ENCODE measurements around the gene ABCA10. TPM values are rescaled to one million over a fixed set of nuclear protein-coding genes. Genes with fewer than 3 reads are reported as not detected.

The ABCA10 gene
- total RNA-seq, 2 donors from 2014 or later: not detected

DNA sequence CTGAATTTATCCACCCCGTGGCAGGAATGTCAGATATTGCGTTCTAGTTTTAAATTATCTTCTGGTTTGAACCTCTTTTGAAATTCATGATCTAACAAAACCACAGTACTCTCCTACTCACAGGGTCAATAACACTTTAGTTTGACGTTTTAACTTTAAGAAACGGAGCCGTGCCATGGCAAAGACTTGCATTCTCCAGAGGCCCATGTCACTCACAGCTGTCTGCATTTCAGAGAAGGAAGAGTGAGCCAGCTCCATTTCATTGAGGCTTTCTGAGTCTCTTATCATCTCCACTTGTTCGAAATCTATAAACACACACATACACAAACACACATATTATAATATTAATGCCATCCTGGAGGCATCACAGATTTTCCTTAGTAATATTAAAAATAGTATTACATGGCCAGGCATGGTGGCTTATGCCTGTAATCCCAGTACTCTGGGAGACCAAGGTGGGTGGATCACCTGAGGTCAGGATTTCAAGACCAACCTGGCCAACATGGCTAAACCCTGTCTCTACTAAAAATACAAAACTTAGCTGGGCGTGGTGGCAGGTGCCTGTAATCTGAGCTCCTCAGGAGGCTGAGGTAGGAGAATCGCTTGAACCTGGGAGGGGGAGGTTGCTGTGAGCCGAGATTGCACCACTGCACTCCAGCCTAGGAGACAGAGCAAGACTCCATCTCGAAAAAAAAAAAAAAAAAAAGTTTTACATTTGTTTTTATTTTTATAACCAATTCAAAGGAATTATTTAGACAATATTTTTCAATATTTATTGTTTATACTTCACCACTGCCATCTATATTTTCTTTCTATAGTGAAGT lies 122.5 kb downstream of the ABCA10 start:
- 92 to 94% methylated on average over 8 of the region's 10 CpGs for WGBS, 2 experiments (ENCODE audit: insufficient coverage in 1 of 2, insufficient read length in 1 of 2)
- no peak for DNase-seq
- no peak overlapping the region for H3K4me3 Mint-ChIP-seq

DNA sequence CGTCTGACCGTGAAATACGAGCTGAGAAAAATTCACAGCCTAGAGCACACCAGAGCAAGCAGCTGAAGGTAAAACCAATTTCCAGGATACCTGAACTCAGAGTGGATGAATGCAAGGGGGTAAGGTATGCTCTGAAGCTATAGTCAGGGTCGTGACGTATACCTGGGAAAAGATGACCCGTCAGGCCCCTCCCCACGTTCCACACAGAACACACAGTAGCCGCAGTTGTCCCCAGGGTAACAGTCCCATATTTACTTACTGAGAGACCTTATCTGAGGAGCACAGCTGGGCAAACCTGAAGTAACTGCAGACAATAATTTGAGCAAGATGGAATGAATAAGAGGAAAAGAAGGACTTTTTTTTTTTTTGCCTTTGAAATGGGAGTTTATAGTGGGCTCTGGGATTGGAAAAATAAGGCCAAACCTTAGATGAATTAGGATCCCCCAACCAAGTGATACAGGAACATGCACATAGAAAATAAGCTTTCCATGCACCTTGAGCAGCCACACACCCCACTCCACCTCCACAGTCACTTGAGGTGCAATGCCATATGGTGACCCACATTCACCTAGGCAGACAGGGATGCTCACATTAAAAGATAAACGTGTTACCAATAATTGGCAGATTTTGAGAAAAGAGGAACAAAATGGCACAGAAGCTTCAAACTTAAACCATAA lies 124.9 kb downstream of the ABCA10 start:
- Mint-ChIP-seq H3K27ac (no peak overlapping the region), H3K9me3 (no peaks in the 10 kb centered on the region), H3K36me3 (ENCODE audit: low read depth) (no peaks in the 10 kb centered on the region), H3K4me3 (no peak overlapping the region), H3K27me3 (ENCODE audit: insufficient read depth) (no peaks in the 10 kb centered on the region), H3K4me1 (peaks cover 9% of the 10 kb centered on the region)
- TF ChIP-seq, protein P1, sequence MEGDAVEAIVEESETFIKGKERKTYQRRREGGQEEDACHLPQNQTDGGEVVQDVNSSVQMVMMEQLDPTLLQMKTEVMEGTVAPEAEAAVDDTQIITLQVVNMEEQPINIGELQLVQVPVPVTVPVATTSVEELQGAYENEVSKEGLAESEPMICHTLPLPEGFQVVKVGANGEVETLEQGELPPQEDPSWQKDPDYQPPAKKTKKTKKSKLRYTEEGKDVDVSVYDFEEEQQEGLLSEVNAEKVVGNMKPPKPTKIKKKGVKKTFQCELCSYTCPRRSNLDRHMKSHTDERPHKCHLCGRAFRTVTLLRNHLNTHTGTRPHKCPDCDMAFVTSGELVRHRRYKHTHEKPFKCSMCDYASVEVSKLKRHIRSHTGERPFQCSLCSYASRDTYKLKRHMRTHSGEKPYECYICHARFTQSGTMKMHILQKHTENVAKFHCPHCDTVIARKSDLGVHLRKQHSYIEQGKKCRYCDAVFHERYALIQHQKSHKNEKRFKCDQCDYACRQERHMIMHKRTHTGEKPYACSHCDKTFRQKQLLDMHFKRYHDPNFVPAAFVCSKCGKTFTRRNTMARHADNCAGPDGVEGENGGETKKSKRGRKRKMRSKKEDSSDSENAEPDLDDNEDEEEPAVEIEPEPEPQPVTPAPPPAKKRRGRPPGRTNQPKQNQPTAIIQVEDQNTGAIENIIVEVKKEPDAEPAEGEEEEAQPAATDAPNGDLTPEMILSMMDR (conservative IDR thresholded peaks at IDR 0.05): no peak
- no peak for DNase-seq
- Histone ChIP-seq H3K4me3 (ENCODE audit: low read length) (no peak overlapping the region), H3K36me3 (ENCODE audit: control insufficient read depth, insufficient read depth, low read length) (no peaks in the 10 kb centered on the region), H3K4me1 (ENCODE audit: control insufficient read depth, insufficient read depth, low read length) (no peaks in the 10 kb centered on the region), H3K9ac (ENCODE audit: extremely low read depth, low read length, poor library complexity, severe bottlenecking) (no peak overlapping the region), H3K27me3 (ENCODE audit: control insufficient read depth, insufficient read depth, low read length, poor library complexity, severe bottlenecking) (no peaks in the 10 kb centered on the region), H3K9me3 (ENCODE audit: control insufficient read depth, low read length) (no peaks in the 10 kb centered on the region), H3K27ac (ENCODE audit: low read depth, low read length) (no peak overlapping the region)
- 92 to 93% methylated on average over 5 to 9 of the region's 9 CpGs for WGBS, 2 experiments (ENCODE audit: insufficient coverage in 1 of 2, insufficient read length in 1 of 2)

More for the DNA sequence above, 122.5 kb downstream of the ABCA10 start:
- Histone ChIP-seq H3K27ac (ENCODE audit: low read depth, low read length) (no peak overlapping the region), H3K27me3 (ENCODE audit: control insufficient read depth, insufficient read depth, low read length, poor library complexity, severe bottlenecking) (no peaks in the 10 kb centered on the region), H3K9ac (ENCODE audit: extremely low read depth, low read length, poor library complexity, severe bottlenecking) (no peak overlapping the region), H3K36me3 (ENCODE audit: control insufficient read depth, insufficient read depth, low read length) (no peaks in the 10 kb centered on the region), H3K9me3 (ENCODE audit: control insufficient read depth, low read length) (no peaks in the 10 kb centered on the region), H3K4me3 (ENCODE audit: low read length) (no peak overlapping the region), H3K4me1 (ENCODE audit: control insufficient read depth, insufficient read depth, low read length) (no peaks in the 10 kb centered on the region)
- no peaks in the 10 kb centered on the region for H3K27me3 Mint-ChIP-seq (ENCODE audit: insufficient read depth)
- peaks cover 9% of the 10 kb centered on the region for H3K4me1 Mint-ChIP-seq
- no peaks in the 10 kb centered on the region for H3K9me3 Mint-ChIP-seq
- TF ChIP-seq, protein P1 (conservative IDR thresholded peaks at IDR 0.05): no peak
- no peaks in the 10 kb centered on the region for H3K36me3 Mint-ChIP-seq (ENCODE audit: low read depth)
- H3K27ac Mint-ChIP-seq: no peak overlapping the region

DNA sequence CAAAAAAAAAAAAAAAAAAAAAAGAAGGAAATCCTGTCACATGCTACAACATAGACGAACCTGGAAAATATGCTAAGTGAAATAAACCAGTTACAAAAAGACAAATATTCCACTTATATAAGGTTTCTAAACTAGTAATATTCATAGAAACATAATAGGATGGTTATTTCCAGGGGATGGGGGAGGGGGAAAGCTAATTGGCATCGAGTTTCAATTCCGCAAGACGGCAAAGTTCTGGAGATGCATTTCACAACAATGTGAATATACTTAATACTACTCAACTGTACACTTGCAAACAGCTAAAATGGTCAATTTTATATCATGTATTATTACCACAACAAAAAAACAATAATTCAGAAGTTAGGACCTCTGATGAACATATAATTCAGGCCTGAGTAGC lies 130.0 kb downstream of the ABCA10 start:
- no peaks in the 10 kb centered on the region for H3K9me3 ChIP-seq (ENCODE audit: control insufficient read depth, low read length)
- no peaks in the 10 kb centered on the region for H3K4me1 ChIP-seq (ENCODE audit: control insufficient read depth, insufficient read depth, low read length)
- no peaks in the 10 kb centered on the region for H3K36me3 ChIP-seq (ENCODE audit: control insufficient read depth, insufficient read depth, low read length)
- no peak overlapping the region for H3K27ac ChIP-seq (ENCODE audit: low read depth, low read length)
- H3K27me3 Mint-ChIP-seq (ENCODE audit: insufficient read depth): no peaks in the 10 kb centered on the region
- H3K9me3 Mint-ChIP-seq: no peaks in the 10 kb centered on the region
- H3K36me3 Mint-ChIP-seq (ENCODE audit: low read depth): no peaks in the 10 kb centered on the region
- TF ChIP-seq, protein P1 (conservative IDR thresholded peaks at IDR 0.05): no peak
- H3K9ac ChIP-seq (ENCODE audit: extremely low read depth, low read length, poor library complexity, severe bottlenecking): no peak overlapping the region
- H3K27ac Mint-ChIP-seq: no peak overlapping the region
- H3K4me3 ChIP-seq (ENCODE audit: low read length): no peak overlapping the region
- peaks cover 3% of the 10 kb centered on the region for H3K4me1 Mint-ChIP-seq
- H3K4me3 Mint-ChIP-seq: no peak overlapping the region
- 97% methylated on average over 3 of the region's 4 CpGs; no CpG with 5 or more reads in 1 of the 2 experiments for WGBS, 2 experiments (ENCODE audit: insufficient coverage in 1 of 2, insufficient read length in 1 of 2)
- DNase-seq: no peak
- no peaks in the 10 kb centered on the region for H3K27me3 ChIP-seq (ENCODE audit: control insufficient read depth, insufficient read depth, low read length, poor library complexity, severe bottlenecking)

Small RNA genes within 50 kb of the gene (microRNA-seq; reads per million reads assigned to microRNA genes)
- gene MIR4524A (ENCODE audit: borderline microRNAs expressed): not detected
- gene MIR4524B (ENCODE audit: borderline microRNAs expressed): not detected

Other genes starting within 250 kb of the ABCA10 start
- not detected for gene ABCA9, start 167.9 kb downstream of the ABCA10 start, total RNA-seq
- not detected for gene ABCA6, start 86.9 kb downstream of the ABCA10 start, total RNA-seq
- gene ABCA5, start 98.3 kb upstream of the ABCA10 start, total RNA-seq: 1 to 10 TPM; 2.7 to 2.8 TPM
- 10 to 100 TPM; 42.2 to 55.3 TPM for gene MAP2K6, start 185.9 kb upstream of the ABCA10 start, total RNA-seq

All from endodermal cell (in vitro differentiated cells).